ENCODE data around the gene TRAM2. TPM values are rescaled to one million over a fixed set of nuclear protein-coding genes. Genes with fewer than 3 reads are reported as not detected.

Gene TRAM2
- polyA plus RNA-seq, 1 donor = 44.1 TPM

GRCh38 chr6:52547647-52548352, 29.1 kb downstream of the TRAM2 start:
- peaks cover 84% of the 10 kb centered on the region for H3K4me1 ChIP-seq (ENCODE audit: control insufficient read depth, insufficient read depth, low read length)
- DNase-seq = peak in 1 of 2 donors; percentile 72
- 74% methylated on average over 3 of the region's 9 CpGs for WGBS (ENCODE audit: insufficient coverage, low lambda C conversion rate)

GRCh38 chr6:52546678-52547077, 30.2 kb downstream of the TRAM2 start:
- H3K4me3 ChIP-seq (ENCODE audit: low read length) = no peak overlapping the region
- no peaks in the 10 kb centered on the region for H3K27me3 ChIP-seq (ENCODE audit: control insufficient read depth, insufficient read depth, low read length)
- peaks cover 18% of the 10 kb centered on the region for H3K36me3 ChIP-seq (ENCODE audit: control insufficient read depth, insufficient read depth, low read length)
- no peak for DNase-seq
- peaks cover 73% of the 10 kb centered on the region for H3K4me1 ChIP-seq (ENCODE audit: control insufficient read depth, insufficient read depth, low read length)
- H3K9me3 ChIP-seq (ENCODE audit: control insufficient read depth, low read depth, low read length) = no peaks in the 10 kb centered on the region
- 100% methylated on average over 1 of the region's 3 CpGs for WGBS (ENCODE audit: insufficient coverage, low lambda C conversion rate)
- H3K27ac ChIP-seq (ENCODE audit: low read length) = no peak overlapping the region

More at GRCh38 chr6:52547647-52548352, 29.1 kb downstream of the TRAM2 start:
- no peaks in the 10 kb centered on the region for H3K27me3 ChIP-seq (ENCODE audit: control insufficient read depth, insufficient read depth, low read length)
- H3K4me3 ChIP-seq (ENCODE audit: low read length) = no peak overlapping the region
- H3K27ac ChIP-seq (ENCODE audit: low read length) = peak overlapping the region; percentile 16
- H3K36me3 ChIP-seq (ENCODE audit: control insufficient read depth, insufficient read depth, low read length) = peaks cover 15% of the 10 kb centered on the region
- H3K9me3 ChIP-seq (ENCODE audit: control insufficient read depth, low read depth, low read length) = no peaks in the 10 kb centered on the region

GRCh38 chr6:52546192-52546591, 30.7 kb downstream of the TRAM2 start:
- no peak overlapping the region for H3K27ac ChIP-seq (ENCODE audit: low read length)
- WGBS (ENCODE audit: insufficient coverage, low lambda C conversion rate) = no CpG with 5 or more reads among the region's 1 CpG

GRCh38 chr6:52545406-52546119, 31.3 kb downstream of the TRAM2 start:
- WGBS (ENCODE audit: insufficient coverage, low lambda C conversion rate) = 100% methylated on average over 1 of the region's 6 CpGs
- peaks cover 18% of the 10 kb centered on the region for H3K36me3 ChIP-seq (ENCODE audit: control insufficient read depth, insufficient read depth, low read length)
- H3K27me3 ChIP-seq (ENCODE audit: control insufficient read depth, insufficient read depth, low read length) = no peaks in the 10 kb centered on the region
- no peaks in the 10 kb centered on the region for H3K9me3 ChIP-seq (ENCODE audit: control insufficient read depth, low read depth, low read length)
- H3K4me1 ChIP-seq (ENCODE audit: control insufficient read depth, insufficient read depth, low read length) = peaks cover 62% of the 10 kb centered on the region
- no peak overlapping the region for H3K27ac ChIP-seq (ENCODE audit: low read length)
- no peak for DNase-seq
- no peak overlapping the region for H3K4me3 ChIP-seq (ENCODE audit: low read length)

More at GRCh38 chr6:52546192-52546591, 30.7 kb downstream of the TRAM2 start:
- no peaks in the 10 kb centered on the region for H3K27me3 ChIP-seq (ENCODE audit: control insufficient read depth, insufficient read depth, low read length)
- H3K36me3 ChIP-seq (ENCODE audit: control insufficient read depth, insufficient read depth, low read length) = peaks cover 18% of the 10 kb centered on the region
- no peak overlapping the region for H3K4me3 ChIP-seq (ENCODE audit: low read length)
- peaks cover 68% of the 10 kb centered on the region for H3K4me1 ChIP-seq (ENCODE audit: control insufficient read depth, insufficient read depth, low read length)
- no peaks in the 10 kb centered on the region for H3K9me3 ChIP-seq (ENCODE audit: control insufficient read depth, low read depth, low read length)
- DNase-seq = no peak

- WGBS (ENCODE audit: insufficient coverage, low lambda C conversion rate) = no CpG with 5 or more reads among the region's 9 CpGs
- no peak overlapping the region for H3K4me3 ChIP-seq (ENCODE audit: low read length)
- H3K36me3 ChIP-seq (ENCODE audit: control insufficient read depth, insufficient read depth, low read length) = peaks cover 17% of the 10 kb centered on the region
- H3K4me1 ChIP-seq (ENCODE audit: control insufficient read depth, insufficient read depth, low read length) = peaks cover 56% of the 10 kb centered on the region
- H3K27ac ChIP-seq (ENCODE audit: low read length) = no peak overlapping the region
- H3K27me3 ChIP-seq (ENCODE audit: control insufficient read depth, insufficient read depth, low read length) = no peaks in the 10 kb centered on the region
- no peak for DNase-seq
- no peaks in the 10 kb centered on the region for H3K9me3 ChIP-seq (ENCODE audit: control insufficient read depth, low read depth, low read length)
Observed at GRCh38 chr6:52544602-52545405, 32.1 kb downstream of the TRAM2 start.

- WGBS (ENCODE audit: insufficient coverage, low lambda C conversion rate) = no CpG with 5 or more reads among the region's 10 CpGs
- peaks cover 13% of the 10 kb centered on the region for H3K36me3 ChIP-seq (ENCODE audit: control insufficient read depth, insufficient read depth, low read length)
- H3K4me3 ChIP-seq (ENCODE audit: low read length) = no peak overlapping the region
- H3K27ac ChIP-seq (ENCODE audit: low read length) = no peak overlapping the region
- H3K27me3 ChIP-seq (ENCODE audit: control insufficient read depth, insufficient read depth, low read length) = no peaks in the 10 kb centered on the region
- H3K4me1 ChIP-seq (ENCODE audit: control insufficient read depth, insufficient read depth, low read length) = peaks cover 48% of the 10 kb centered on the region
- DNase-seq = no peak
- no peaks in the 10 kb centered on the region for H3K9me3 ChIP-seq (ENCODE audit: control insufficient read depth, low read depth, low read length)
Observed at GRCh38 chr6:52543729-52544601, 32.9 kb downstream of the TRAM2 start.

- no CpG with 5 or more reads among the region's 1 CpG for WGBS (ENCODE audit: insufficient coverage, low lambda C conversion rate)
- Histone ChIP-seq H3K9me3 (ENCODE audit: control insufficient read depth, low read depth, low read length) (no peaks in the 10 kb centered on the region), H3K4me1 (ENCODE audit: control insufficient read depth, insufficient read depth, low read length) (peaks cover 41% of the 10 kb centered on the region), H3K36me3 (ENCODE audit: control insufficient read depth, insufficient read depth, low read length) (peaks cover 13% of the 10 kb centered on the region), H3K27ac (ENCODE audit: low read length) (no peak overlapping the region), H3K27me3 (ENCODE audit: control insufficient read depth, insufficient read depth, low read length) (no peaks in the 10 kb centered on the region), H3K4me3 (ENCODE audit: low read length) (no peak overlapping the region)
- no peak for DNase-seq
Observed at GRCh38 chr6:52543262-52543661, 33.6 kb downstream of the TRAM2 start.

GRCh38 chr6:52541135-52541534, 35.7 kb downstream of the TRAM2 start:
- no peaks in the 10 kb centered on the region for H3K9me3 ChIP-seq (ENCODE audit: control insufficient read depth, low read depth, low read length)
- no peaks in the 10 kb centered on the region for H3K27me3 ChIP-seq (ENCODE audit: control insufficient read depth, insufficient read depth, low read length)
- H3K4me3 ChIP-seq (ENCODE audit: low read length) = no peak overlapping the region
- H3K4me1 ChIP-seq (ENCODE audit: control insufficient read depth, insufficient read depth, low read length) = peaks cover 24% of the 10 kb centered on the region
- no peak overlapping the region for H3K27ac ChIP-seq (ENCODE audit: low read length)
- peaks cover 17% of the 10 kb centered on the region for H3K36me3 ChIP-seq (ENCODE audit: control insufficient read depth, insufficient read depth, low read length)
- DNase-seq = no peak
- WGBS (ENCODE audit: insufficient coverage, low lambda C conversion rate) = no CpG with 5 or more reads among the region's 6 CpGs

GRCh38 chr6:52540286-52540902, 36.5 kb downstream of the TRAM2 start:
- H3K9me3 ChIP-seq (ENCODE audit: control insufficient read depth, low read depth, low read length) = no peaks in the 10 kb centered on the region
- no peak overlapping the region for H3K4me3 ChIP-seq (ENCODE audit: low read length)
- peaks cover 20% of the 10 kb centered on the region for H3K36me3 ChIP-seq (ENCODE audit: control insufficient read depth, insufficient read depth, low read length)
- no peak for DNase-seq
- H3K4me1 ChIP-seq (ENCODE audit: control insufficient read depth, insufficient read depth, low read length) = peaks cover 17% of the 10 kb centered on the region
- no peak overlapping the region for H3K27ac ChIP-seq (ENCODE audit: low read length)
- H3K27me3 ChIP-seq (ENCODE audit: control insufficient read depth, insufficient read depth, low read length) = no peaks in the 10 kb centered on the region
- WGBS (ENCODE audit: insufficient coverage, low lambda C conversion rate) = no CpG with 5 or more reads among the region's 3 CpGs
